ENCODE results near the gene CHRM2. TPM values are rescaled to one million over a fixed set of nuclear protein-coding genes. Genes with fewer than 3 reads are reported as not detected.

CHRM2 gene
- total RNA-seq, 1 experiment from 2014 or later: not detected

DNA sequence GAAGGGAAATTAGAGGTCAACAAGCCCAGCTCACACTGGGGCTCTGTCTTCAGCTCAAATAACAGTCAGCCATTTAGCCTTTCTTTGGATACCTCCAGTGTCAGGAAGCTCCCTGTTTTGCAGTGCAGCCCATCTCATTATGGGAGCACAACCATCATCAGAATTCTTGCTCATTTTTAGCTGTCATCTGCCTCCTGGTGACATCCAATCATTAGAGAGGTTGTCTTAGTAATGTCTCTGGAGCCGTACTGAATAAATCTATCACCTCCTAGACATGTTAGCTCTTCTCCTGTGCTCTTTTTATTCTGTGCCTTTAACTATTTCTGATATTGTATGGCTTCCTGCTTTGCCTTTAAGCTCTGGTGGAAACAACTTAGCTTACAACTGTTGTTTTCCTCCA is 74.5 kb downstream of the CHRM2 start:
- no peaks in the 10 kb centered on the region for H3K36me3 ChIP-seq (ENCODE audit: control insufficient read depth in 1 of 2, insufficient read depth in 2 of 2, low read length in 2 of 2)
- POLR2A ChIA-PET: no interaction called here
- TF ChIP-seq TCF7L2 (IDR thresholded peaks at IDR 0.05; ENCODE audit: borderline replicate concordance, extremely low read depth, insufficient read depth, insufficient read length): no peak
- TF ChIP-seq POLR2AphosphoS5 (IDR thresholded peaks at IDR 0.05; ENCODE audit: low read depth, low read length): no peak
- TF ChIP-seq EGR1 (IDR thresholded peaks at IDR 0.05; ENCODE audit: low read depth): no peak
- TF ChIP-seq, protein P1, sequence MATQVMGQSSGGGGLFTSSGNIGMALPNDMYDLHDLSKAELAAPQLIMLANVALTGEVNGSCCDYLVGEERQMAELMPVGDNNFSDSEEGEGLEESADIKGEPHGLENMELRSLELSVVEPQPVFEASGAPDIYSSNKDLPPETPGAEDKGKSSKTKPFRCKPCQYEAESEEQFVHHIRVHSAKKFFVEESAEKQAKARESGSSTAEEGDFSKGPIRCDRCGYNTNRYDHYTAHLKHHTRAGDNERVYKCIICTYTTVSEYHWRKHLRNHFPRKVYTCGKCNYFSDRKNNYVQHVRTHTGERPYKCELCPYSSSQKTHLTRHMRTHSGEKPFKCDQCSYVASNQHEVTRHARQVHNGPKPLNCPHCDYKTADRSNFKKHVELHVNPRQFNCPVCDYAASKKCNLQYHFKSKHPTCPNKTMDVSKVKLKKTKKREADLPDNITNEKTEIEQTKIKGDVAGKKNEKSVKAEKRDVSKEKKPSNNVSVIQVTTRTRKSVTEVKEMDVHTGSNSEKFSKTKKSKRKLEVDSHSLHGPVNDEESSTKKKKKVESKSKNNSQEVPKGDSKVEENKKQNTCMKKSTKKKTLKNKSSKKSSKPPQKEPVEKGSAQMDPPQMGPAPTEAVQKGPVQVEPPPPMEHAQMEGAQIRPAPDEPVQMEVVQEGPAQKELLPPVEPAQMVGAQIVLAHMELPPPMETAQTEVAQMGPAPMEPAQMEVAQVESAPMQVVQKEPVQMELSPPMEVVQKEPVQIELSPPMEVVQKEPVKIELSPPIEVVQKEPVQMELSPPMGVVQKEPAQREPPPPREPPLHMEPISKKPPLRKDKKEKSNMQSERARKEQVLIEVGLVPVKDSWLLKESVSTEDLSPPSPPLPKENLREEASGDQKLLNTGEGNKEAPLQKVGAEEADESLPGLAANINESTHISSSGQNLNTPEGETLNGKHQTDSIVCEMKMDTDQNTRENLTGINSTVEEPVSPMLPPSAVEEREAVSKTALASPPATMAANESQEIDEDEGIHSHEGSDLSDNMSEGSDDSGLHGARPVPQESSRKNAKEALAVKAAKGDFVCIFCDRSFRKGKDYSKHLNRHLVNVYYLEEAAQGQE (IDR thresholded peaks at IDR 0.05; ENCODE audit: low read depth): no peak
- TF ChIP-seq, protein P2, sequence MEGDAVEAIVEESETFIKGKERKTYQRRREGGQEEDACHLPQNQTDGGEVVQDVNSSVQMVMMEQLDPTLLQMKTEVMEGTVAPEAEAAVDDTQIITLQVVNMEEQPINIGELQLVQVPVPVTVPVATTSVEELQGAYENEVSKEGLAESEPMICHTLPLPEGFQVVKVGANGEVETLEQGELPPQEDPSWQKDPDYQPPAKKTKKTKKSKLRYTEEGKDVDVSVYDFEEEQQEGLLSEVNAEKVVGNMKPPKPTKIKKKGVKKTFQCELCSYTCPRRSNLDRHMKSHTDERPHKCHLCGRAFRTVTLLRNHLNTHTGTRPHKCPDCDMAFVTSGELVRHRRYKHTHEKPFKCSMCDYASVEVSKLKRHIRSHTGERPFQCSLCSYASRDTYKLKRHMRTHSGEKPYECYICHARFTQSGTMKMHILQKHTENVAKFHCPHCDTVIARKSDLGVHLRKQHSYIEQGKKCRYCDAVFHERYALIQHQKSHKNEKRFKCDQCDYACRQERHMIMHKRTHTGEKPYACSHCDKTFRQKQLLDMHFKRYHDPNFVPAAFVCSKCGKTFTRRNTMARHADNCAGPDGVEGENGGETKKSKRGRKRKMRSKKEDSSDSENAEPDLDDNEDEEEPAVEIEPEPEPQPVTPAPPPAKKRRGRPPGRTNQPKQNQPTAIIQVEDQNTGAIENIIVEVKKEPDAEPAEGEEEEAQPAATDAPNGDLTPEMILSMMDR (IDR thresholded peaks at IDR 0.05 in 2 of 3, conservative IDR thresholded peaks at IDR 0.05 in 1 of 3; ENCODE audit: borderline replicate concordance in 1 of 3, insufficient read depth in 1 of 3, low read depth in 2 of 3, low read length in 2 of 3): no peak
- TF ChIP-seq ELF1 (IDR thresholded peaks at IDR 0.05; ENCODE audit: borderline replicate concordance, low read depth): no peak
- TF ChIP-seq SIN3A (IDR thresholded peaks at IDR 0.05; ENCODE audit: low read depth): no peak
- no peak for TF ChIP-seq EZH2 (IDR thresholded peaks at IDR 0.05)
- no peak for TF ChIP-seq EZH2phosphoT487 (IDR thresholded peaks at IDR 0.05; ENCODE audit: borderline replicate concordance)
- TF ChIP-seq, protein P3, sequence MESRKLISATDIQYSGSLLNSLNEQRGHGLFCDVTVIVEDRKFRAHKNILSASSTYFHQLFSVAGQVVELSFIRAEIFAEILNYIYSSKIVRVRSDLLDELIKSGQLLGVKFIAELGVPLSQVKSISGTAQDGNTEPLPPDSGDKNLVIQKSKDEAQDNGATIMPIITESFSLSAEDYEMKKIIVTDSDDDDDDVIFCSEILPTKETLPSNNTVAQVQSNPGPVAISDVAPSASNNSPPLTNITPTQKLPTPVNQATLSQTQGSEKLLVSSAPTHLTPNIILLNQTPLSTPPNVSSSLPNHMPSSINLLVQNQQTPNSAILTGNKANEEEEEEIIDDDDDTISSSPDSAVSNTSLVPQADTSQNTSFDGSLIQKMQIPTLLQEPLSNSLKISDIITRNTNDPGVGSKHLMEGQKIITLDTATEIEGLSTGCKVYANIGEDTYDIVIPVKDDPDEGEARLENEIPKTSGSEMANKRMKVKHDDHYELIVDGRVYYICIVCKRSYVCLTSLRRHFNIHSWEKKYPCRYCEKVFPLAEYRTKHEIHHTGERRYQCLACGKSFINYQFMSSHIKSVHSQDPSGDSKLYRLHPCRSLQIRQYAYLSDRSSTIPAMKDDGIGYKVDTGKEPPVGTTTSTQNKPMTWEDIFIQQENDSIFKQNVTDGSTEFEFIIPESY (IDR thresholded peaks at IDR 0.05; ENCODE audit: extremely low read depth, insufficient replicate concordance, low read length): no peak
- no peak for TF ChIP-seq JUND (IDR thresholded peaks at IDR 0.05)
- H3K9me2 ChIP-seq (ENCODE audit: insufficient read depth): no peaks in the 10 kb centered on the region
- H3K27me3 ChIP-seq (ENCODE audit: insufficient read depth, low read length): no peaks in the 10 kb centered on the region
- RAD21 ChIA-PET (ENCODE audit: low non-redundant PET in 1 of 2, low total read pairs in 2 of 2, uncharacterized antibody in 2 of 2, unreplicated experiment in 2 of 2): no interaction called here
- no peak overlapping the region for H3K27ac ChIP-seq (ENCODE audit: low read depth, low read length)
- H4K20me1 ChIP-seq (ENCODE audit: insufficient read depth): no peaks in the 10 kb centered on the region
- no peaks in the 10 kb centered on the region for H3K79me2 ChIP-seq (ENCODE audit: insufficient read depth, low read length)
- H2AFZ ChIP-seq (ENCODE audit: low read depth, low read length, poor library complexity, severe bottlenecking): no peak overlapping the region
- intact Hi-C loops (cut with micrococcal nuclease): no loop called here
- no peak for ATAC-seq
- H3K4me2 ChIP-seq (ENCODE audit: low read length): no peak overlapping the region
- no peak overlapping the region for H3K9ac ChIP-seq (ENCODE audit: low read length)
- no TSS peak for BruUV-seq (replicated peaks)
- CTCF ChIA-PET: no interaction called here
- no peak overlapping the region for H3K4me3 ChIP-seq (replicated peaks in 1 of 2; ENCODE audit: low read depth in 1 of 2, low read length in 2 of 2)
- no peak for DNase-seq (ENCODE audit: low read depth, low spot score)
- peaks cover 4% of the 10 kb centered on the region in 2 experiments; a peak in 2 of 4 replicates for H3K9me3 ChIP-seq (ENCODE audit: control insufficient read depth in 1 of 2, insufficient read depth in 1 of 2, low read depth in 1 of 2, low read length in 2 of 2)
- H3K4me1 ChIP-seq (ENCODE audit: control insufficient read depth in 1 of 2, insufficient read depth in 2 of 2, low read length in 2 of 2): no peaks in the 10 kb centered on the region
